Epithelial cell of esophagus (primary cell): ENCODE data around the gene TNFSF11.

Source experiments
- DNase-seq: peaks from one replicate; pipeline ENCODE4 v3.0.0; 2010; ENCODE audit warnings: low read depth
- H3K4me3 ChIP-seq: 2 replicates; pipeline ENCODE4 v1.5.1; 2011; ENCODE audit warnings: mild to moderate bottlenecking, low read length, control low read depth
- CTCF ChIP-seq: IDR thresholded peaks from 2 replicates; pipeline ENCODE4 v1.5.1; 2011; ENCODE audit warnings: low read depth, mild to moderate bottlenecking, low read length, control low read depth, inconsistent platforms; ENCODE audit not compliant: insufficient read depth; ENCODE audit errors: missing control alignments

Gene TNFSF11

DNA sequence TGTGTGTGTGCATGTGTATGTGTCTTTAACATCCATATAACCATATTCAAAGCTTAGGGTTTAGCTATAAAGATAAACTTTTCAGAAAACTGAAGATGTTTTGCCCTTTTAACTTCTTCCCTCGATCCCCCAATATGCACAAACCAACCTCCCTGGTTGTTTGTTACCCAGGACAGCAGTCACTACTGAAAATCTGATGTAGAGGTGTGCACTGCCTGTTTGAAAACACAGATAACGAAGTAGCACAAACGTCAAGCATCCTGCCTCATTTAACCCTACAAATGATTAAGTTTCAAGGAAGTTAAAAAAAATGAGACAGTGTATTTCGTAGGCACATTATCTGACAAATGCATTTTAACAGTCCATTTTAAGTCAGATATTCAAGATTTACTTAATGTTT is 3.6 kb downstream of the TNFSF11 start:
- DNase-seq, result no peak
- no peak for TF ChIP-seq CTCF
- H3K4me3 ChIP-seq, result no peak overlapping the region

GRCh38 chr13:42580644-42581043 is 6.7 kb downstream of the TNFSF11 start:
- peak; percentile 70 for DNase-seq
- TF ChIP-seq CTCF, result no peak
- H3K4me3 ChIP-seq, result no peak overlapping the region

- no peak overlapping the region for H3K4me3 ChIP-seq
- no peak for TF ChIP-seq CTCF
- DNase-seq, result no peak
These were observed 7.5 kb downstream of the TNFSF11 start for GRCh38 chr13:42581427-42581826.

- no peak for DNase-seq
- no peak overlapping the region for H3K4me3 ChIP-seq
- no peak for TF ChIP-seq CTCF
These were observed 17.6 kb downstream of the TNFSF11 start for GRCh38 chr13:42591602-42592001.

- no peak overlapping the region for H3K4me3 ChIP-seq
- no peak for DNase-seq
- no peak for TF ChIP-seq CTCF
These were observed 19.3 kb downstream of the TNFSF11 start for GRCh38 chr13:42592915-42593900.

- DNase-seq, result peak; percentile 74
- no peak overlapping the region for H3K4me3 ChIP-seq
- peak; percentile 83 for TF ChIP-seq CTCF
These were observed 20.7 kb downstream of the TNFSF11 start for GRCh38 chr13:42594481-42595252.
